ENCODE measurements around the gene GAA.

GRCh38 chr17:80116921-80117380, 15.6 kb downstream of the GAA start:
- no peak for TF ChIP-seq CTCF (IDR thresholded peaks at IDR 0.05; ENCODE audit: low read length)
- no peak for TF ChIP-seq EZH2 (IDR thresholded peaks at IDR 0.05; ENCODE audit: borderline replicate concordance, low read length)

Data from OCI-LY1 (cell line).